GM18870 (cell line): ENCODE measurements around the gene TMEM44.

Source experiments
- ATAC-seq: cut with Tn5 transposase; IDR thresholded peaks from one replicate; pipeline ENCODE4 v1.9.1; 2021; ENCODE audit warnings: moderate library complexity; ENCODE audit not compliant: unreplicated experiment

The TMEM44 gene, protein sequence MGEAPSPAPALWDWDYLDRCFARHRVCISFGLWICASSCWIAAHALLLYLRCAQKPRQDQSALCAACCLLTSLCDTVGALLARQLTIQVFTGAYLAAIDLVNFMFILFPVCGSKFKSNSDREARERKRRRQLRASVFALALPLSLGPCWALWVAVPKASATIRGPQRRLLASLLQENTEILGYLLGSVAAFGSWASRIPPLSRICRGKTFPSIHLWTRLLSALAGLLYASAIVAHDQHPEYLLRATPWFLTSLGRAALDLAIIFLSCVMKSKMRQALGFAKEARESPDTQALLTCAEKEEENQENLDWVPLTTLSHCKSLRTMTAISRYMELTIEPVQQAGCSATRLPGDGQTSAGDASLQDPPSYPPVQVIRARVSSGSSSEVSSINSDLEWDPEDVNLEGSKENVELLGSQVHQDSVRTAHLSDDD

DNA sequence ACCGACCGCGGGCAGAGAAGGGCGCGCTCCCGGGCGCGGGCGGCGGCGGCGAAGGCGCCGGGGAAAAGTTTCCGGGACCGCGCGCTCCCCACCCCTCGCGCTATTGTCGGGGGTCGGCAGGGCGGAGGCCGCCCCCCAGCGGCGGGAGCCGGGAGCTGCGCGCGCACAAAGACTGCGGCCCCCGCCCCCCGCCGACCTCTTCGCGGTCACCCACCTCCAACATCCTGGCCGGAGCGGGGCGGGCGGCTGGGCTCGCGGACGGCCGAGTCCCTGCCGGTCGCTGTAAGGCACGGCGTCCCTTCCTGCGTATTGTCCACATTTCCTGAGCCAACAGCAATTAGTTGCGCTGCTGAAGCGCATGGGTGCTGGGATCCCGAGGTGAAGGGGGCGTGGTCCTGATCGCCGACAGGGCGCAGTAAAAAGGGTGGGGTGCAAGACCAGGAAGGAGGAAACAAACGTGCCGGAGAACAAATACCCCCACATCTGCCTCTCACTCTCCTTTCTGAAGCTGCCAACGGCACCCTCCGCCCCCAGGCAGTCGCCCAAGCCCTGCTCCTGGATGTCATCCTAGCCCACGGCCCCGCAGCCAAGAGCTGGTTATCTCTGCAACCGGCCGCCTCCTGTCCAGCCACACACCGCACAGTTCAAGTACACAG lies at the start of gene TMEM44:
TSS of gene TMEM44 (minus strand) at position 71 of the 656 bp plus-strand sequence. CDS start 204 bp downstream, outside the sequence.
- ATAC-seq, result no peak

- ATAC-seq, result no peak
Measured at GRCh38 chr3:194682694-194683310, 49.6 kb upstream of the TMEM44 start.

DNA sequence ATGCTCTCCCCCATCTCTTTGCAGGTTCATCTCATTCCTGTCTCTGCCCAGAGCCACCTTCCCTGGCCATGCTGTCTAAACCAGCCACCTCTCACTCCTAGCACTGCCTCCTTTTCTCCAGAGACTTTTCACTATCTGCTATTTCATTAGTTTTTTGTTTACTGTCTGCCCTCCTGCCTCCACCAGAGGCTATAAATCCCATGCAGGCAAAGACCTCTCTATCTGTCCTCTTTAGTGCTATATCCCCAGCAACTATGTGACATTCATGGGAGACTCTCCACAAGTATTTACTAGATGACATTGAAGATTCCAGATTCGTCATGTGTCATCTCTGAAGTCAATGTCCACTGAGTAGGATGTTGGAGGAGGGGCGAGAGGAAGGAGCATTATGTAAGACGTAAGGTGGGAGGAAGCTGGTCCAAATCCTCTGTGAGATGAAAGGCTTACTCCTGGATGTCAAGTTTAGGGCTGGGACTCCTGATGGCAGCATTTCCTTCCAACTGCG lies 49.0 kb upstream of the TMEM44 start:
- ATAC-seq, result no peak

- no peak for ATAC-seq
Measured at GRCh38 chr3:194680888-194681615, 47.8 kb upstream of the TMEM44 start.

- ATAC-seq, result no peak
Measured at GRCh38 chr3:194676471-194676870, 43.3 kb upstream of the TMEM44 start.

GRCh38 chr3:194675680-194676079 lies 42.5 kb upstream of the TMEM44 start:
- ATAC-seq, result no peak

GRCh38 chr3:194675081-194675640 lies 41.9 kb upstream of the TMEM44 start:
- ATAC-seq, result no peak

- no peak for ATAC-seq
Measured at GRCh38 chr3:194673761-194674160, 40.5 kb upstream of the TMEM44 start.

DNA sequence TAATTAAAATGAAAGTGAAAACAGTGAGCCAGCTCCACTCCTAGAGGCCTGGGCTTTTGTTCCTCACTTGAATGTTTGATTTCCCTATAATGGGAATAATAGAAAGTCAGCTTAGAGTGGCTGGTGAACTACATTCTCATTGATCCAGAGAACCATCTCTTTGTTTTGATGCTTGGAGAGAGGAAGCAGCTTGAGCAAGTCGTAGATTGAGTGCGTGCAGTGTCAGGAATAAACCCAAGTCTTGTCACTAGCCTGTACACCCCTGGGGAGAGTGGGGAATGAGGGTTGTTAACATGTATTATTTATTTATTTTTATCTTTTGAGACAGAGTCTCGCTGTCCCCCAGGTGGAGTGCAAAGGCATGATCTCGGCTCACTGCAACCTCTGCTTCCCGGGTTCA lies 39.7 kb upstream of the TMEM44 start:
- no peak for ATAC-seq

- peak; percentile 75 for ATAC-seq
Measured at GRCh38 chr3:194671900-194672808, 38.9 kb upstream of the TMEM44 start, which contains the start of gene LSG1. TSS of gene LSG1 (minus strand) at chr3:194672191. CDS start at chr3:194672162, 29 bp downstream.

DNA sequence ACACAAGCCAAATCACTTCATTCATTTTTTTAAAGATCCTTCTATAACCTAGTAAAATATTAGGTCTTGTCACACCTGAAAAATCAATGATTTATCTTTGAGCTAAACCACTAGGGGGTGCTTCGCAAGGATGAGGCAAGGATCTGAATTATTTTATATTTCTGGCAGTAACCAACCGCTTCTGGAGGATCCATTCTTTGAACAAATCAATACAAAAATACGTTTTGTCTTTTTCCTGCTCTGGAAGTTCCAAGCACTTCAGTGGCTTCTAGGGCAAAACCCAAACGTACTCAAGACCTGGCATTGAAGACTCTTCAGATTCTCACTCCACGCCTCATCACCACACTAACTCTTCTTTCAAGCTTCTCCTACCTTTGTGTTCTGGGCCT lies 38.3 kb upstream of the TMEM44 start:
- ATAC-seq, result peak; percentile 28

- no peak for ATAC-seq
Measured at GRCh38 chr3:194667363-194667762, 34.1 kb upstream of the TMEM44 start.

DNA sequence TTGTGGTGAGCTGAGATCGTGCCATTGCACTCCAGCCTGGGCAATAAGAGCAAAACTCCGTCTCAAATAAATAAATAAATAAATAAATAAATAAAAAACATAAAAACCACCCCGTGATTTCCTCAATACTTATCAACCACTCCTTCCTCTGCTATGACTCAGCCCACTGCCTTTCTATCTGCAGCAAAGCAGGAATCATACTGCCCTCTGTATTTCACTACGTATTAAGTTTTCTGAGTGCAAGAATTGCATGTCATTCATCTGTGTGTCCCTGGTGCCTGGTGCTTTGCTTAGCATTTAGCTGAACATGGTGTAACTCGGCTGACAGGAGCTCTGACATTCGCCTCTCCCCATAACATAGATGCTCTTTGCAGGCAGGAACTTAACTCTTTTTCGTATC lies 31.6 kb upstream of the TMEM44 start:
- ATAC-seq, result no peak

DNA sequence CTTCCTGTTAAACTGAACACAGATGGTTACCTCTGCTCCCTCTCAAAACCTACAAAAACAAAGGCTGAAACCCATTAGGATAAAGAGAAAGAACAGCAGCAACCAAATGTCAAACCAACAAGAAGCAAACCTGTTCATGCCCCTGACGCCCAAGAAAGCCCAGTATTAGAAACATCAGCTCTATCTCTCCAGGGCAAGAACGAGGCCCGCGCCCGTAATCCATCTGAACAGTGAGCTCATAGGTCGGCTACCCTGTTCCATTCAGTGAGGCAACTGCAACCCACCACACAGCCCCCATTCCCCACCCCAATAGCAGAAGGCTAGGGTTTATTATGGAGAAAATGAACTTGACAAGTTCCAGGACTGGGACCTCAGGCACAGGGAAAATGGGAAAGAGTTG lies 28.7 kb upstream of the TMEM44 start:
- ATAC-seq, result no peak

DNA sequence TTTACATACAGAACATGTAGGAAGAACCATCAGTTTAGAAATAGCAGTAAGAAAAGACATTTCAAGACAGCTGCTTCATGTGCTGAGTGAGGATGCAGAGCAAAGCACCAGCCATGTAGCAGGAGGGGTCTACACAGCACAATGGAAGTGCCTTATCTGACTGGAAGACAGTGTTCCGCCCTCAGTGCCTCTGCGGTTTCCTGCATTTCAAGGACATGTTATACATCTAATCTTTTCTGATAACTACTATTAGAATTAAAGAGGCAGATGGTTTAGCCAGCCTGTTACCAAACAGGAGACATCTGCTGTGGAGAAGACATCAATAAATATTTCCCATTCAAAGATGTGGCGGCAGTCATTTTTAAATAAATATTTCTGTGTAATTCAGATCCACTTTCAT lies 28.2 kb upstream of the TMEM44 start:
- ATAC-seq, result no peak

DNA sequence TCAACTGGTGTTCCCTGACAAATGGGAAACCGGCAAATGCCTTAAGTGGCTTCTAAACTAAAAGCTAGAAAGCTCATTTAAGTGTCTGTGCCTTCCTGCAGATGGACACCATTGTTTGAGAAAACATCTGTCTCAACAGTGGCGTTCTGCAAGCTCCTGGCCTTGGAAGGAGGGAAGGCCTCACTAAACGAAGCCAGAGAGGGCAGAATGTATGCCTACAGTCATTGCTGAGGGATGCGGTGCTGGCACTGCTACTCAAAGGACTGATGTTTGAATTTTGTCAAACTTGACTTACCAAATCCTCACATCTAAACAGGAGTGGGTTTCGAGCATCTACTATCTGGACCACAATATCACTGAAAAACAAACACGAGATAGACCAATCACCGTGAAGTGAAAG lies 26.6 kb upstream of the TMEM44 start:
- ATAC-seq, result no peak

DNA sequence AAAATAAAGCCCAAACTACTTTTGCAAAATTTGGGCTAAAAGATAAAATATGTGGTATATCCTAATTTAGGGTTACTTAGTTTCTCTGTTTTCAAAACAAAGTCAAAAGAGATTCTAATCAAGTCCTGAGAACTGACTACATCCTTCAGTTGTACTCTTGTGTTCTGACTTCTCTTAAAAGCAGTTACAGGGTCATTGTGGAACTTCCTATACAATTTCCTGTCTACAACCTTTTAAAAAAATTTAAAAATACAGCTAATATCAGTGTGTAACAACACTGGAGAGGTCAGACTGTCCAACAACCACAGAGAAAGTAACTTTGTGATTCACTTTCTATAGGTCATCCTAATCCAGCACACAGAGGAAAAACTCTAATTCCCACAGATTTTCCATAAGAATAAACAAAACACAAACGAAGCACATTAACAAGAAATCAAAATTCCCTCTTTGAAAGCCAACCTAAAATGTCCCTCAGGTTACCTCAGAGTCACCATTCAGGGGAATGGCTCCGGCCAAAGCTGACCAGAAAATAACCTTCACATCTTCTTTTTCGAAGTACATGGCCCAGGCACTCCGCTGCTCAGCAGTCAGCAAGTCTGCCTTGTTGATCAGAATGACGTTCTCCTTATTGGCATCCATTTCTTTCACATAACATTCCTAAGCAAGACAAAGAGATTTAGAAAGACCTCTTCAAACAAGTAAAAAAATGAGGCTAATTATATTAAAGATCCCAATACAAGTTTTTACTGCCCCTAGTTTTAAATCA lies 25.4 kb upstream of the TMEM44 start:
- no peak for ATAC-seq

DNA sequence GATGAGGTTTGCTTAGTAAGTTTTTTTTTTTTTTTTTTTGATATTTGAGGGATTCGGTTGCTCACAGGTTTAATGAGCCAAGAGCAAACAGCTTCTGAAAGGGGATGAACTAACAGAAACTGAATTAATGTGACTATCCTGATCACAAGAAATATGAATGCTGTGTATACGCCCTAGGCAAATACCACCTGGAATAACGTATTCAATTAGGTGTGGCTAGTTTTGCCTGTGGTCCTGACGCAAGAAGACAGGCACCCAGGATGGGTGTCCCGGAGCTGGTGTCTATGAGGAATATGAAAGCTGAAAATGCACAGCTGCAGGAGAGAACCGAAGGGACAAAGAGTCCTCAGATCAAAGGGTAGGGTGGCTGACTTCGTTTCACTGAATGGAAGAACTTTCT lies 24.2 kb upstream of the TMEM44 start:
- no peak for ATAC-seq

DNA sequence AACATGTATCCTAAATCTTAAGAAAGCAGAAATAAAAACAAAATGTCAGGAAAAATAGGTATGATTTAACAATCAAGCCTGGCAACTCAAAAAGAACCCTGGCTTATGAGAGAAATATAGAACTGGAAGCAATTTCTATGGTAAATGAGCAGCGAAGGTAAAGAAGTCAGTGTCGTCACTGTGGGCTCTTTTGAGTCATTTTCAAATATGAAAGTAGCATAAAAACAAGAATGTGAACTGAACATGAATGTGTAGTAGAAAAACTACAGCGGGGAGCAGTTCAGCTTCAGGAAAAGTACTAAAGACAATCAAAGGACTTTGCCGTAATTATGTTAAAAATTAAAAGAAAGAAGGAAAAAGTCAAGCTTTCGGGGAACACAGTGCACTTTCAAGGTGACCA lies 21.2 kb upstream of the TMEM44 start:
- peak; percentile 80 for ATAC-seq
